Rectal smooth muscle tissue (tissue), 1 donor: ENCODE results near the gene ELOB.

Source experiments
- H3K27ac ChIP-seq: one replicate; pipeline ENCODE4 v1.7.0; 2013; ENCODE audit warnings: low read depth, low read length, inconsistent platforms
- H3K27me3 ChIP-seq: one replicate; pipeline ENCODE4 v1.7.0; 2013; ENCODE audit warnings: low read length; ENCODE audit not compliant: control insufficient read depth, insufficient read depth
- H3K36me3 ChIP-seq: one replicate; pipeline ENCODE4 v1.7.0; 2013; ENCODE audit warnings: low read length; ENCODE audit not compliant: control insufficient read depth, insufficient read depth
- H3K4me1 ChIP-seq: one replicate; pipeline ENCODE4 v1.7.0; 2013; ENCODE audit warnings: low read length; ENCODE audit not compliant: control insufficient read depth, insufficient read depth
- H3K4me3 ChIP-seq: one replicate; pipeline ENCODE4 v1.7.0; 2013; ENCODE audit warnings: low read length
- H3K9ac ChIP-seq: one replicate; pipeline ENCODE4 v1.7.0; 2013; ENCODE audit warnings: low read length

Gene ELOB

DNA sequence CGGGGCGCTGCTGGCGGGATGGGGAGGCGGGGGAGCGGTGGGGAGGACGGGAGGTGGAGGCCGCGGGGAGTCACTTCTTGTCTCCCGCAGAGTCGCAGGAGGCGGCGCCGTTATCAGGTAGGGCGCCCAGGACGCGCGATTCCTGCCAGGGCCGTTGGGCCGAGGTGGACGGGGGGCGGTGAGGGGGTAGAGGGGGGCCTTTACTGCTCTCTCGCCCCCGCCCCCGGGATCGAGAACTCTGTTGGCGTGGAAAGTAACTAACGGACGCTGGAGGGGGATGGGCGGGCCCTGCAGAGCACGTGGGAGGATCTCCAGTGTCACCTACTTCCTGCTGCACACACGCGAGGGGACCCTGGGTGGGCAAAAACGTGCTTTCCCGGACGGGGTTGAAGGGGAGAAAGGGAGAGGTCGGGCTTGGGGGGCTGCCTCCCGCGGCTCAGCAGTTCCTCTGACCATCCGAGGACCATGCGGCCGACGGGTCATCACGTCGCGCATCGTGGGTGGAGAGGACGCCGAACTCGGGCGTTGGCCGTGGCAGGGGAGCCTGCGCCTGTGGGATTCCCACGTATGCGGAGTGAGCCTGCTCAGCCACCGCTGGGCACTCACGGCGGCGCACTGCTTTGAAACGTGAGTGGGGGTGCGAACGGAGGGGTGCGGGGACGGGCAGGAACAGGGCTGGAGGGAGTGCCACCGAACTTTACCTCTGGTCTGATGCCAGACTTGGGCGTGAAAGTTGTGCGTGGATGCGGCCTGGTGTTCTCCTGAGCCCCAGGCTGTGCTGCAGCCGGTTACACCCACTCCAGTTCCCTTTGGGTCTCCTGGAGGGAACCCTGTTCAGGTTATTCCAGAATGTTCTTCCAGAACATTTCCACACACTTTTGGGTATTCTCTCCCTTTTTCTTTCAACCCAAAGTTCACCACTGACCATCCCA is 40.5 kb upstream of the ELOB start:
- no peaks in the 10 kb centered on the region for H3K27me3 ChIP-seq
- H3K36me3 ChIP-seq, result no peaks in the 10 kb centered on the region
- H3K27ac ChIP-seq, result no peak overlapping the region
- no peaks in the 10 kb centered on the region for H3K4me1 ChIP-seq
- no peak overlapping the region for H3K9ac ChIP-seq
- H3K4me3 ChIP-seq, result no peak overlapping the region

DNA sequence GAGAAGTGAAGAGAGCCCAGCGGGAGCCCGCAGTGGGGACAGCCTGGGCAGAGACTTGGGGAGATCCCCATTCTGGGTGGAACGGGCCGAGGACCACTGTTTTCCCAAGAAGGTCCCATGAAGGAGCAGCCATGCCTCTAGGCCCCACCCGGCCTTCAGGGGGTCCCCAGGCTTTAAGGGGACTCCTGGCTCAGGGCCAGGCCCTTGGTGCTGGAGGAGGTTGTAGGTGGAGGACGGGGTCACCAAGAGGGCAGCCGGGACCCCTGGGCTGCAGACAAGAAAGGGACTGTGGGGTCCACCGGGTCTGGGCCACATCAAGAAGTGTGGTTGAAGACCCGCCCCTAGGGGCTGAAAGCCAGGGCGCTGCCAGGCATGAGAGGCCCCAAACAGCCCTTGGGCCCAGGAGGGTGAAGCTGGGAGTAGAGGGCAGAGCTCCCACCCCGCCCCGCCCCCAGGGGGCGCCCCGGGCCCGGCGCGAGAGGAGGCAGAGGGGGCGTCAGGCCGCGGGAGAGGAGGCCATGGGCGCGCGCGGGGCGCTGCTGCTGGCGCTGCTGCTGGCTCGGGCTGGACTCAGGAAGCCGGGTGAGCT is 39.8 kb upstream of the ELOB start, which contains the start of gene PRSS21:
Gene PRSS21 (plus strand): TSS at position 487 of the 589 bp plus-strand sequence. CDS start 32 bp downstream, at position 519.
- no peaks in the 10 kb centered on the region for H3K36me3 ChIP-seq
- H3K27me3 ChIP-seq, result no peaks in the 10 kb centered on the region
- H3K4me1 ChIP-seq, result no peaks in the 10 kb centered on the region
- H3K4me3 ChIP-seq, result no peak within 1 kb of the TSS
- no peak within 1 kb of the TSS for H3K27ac ChIP-seq
- H3K9ac ChIP-seq, result no peak within 1 kb of the TSS

GRCh38 chr16:2815299-2815771 is 38.3 kb upstream of the ELOB start:
- Histone ChIP-seq H3K27ac (no peak overlapping the region), H3K36me3 (no peaks in the 10 kb centered on the region), H3K4me1 (no peaks in the 10 kb centered on the region), H3K27me3 (peaks cover 2% of the 10 kb centered on the region), H3K4me3 (no peak overlapping the region), H3K9ac (no peak overlapping the region)

GRCh38 chr16:2814551-2815298 is 37.6 kb upstream of the ELOB start:
- H3K4me3 ChIP-seq, result no peak overlapping the region
- H3K9ac ChIP-seq, result no peak overlapping the region
- H3K27me3 ChIP-seq, result peaks cover 2% of the 10 kb centered on the region
- H3K27ac ChIP-seq, result no peak overlapping the region
- no peaks in the 10 kb centered on the region for H3K36me3 ChIP-seq
- H3K4me1 ChIP-seq, result no peaks in the 10 kb centered on the region

DNA sequence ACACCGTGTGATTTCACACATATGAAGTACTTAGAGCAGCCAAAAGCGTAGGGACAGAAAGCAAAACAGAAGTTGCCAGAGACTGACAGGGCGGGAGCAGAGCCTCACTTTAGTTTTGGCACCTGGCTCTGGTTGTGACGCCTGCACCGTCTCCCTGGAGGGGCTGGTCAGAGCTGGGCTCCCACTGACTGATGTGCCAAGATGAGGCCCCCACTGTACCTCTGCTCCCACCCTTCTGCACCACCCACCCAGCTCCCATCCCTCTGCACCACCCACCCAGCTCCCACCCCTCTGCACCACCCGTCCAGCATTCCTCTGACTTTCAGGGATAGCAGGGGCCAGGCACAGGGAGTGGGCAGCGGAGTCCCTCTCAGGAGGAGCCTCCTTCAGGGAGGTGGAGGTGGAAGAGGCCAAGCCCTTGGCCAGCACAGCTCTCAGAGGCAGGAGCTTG is 36.7 kb upstream of the ELOB start:
- Histone ChIP-seq H3K4me1 (no peaks in the 10 kb centered on the region), H3K4me3 (no peak overlapping the region), H3K27me3 (peaks cover 2% of the 10 kb centered on the region), H3K9ac (no peak overlapping the region), H3K27ac (no peak overlapping the region), H3K36me3 (no peaks in the 10 kb centered on the region)

DNA sequence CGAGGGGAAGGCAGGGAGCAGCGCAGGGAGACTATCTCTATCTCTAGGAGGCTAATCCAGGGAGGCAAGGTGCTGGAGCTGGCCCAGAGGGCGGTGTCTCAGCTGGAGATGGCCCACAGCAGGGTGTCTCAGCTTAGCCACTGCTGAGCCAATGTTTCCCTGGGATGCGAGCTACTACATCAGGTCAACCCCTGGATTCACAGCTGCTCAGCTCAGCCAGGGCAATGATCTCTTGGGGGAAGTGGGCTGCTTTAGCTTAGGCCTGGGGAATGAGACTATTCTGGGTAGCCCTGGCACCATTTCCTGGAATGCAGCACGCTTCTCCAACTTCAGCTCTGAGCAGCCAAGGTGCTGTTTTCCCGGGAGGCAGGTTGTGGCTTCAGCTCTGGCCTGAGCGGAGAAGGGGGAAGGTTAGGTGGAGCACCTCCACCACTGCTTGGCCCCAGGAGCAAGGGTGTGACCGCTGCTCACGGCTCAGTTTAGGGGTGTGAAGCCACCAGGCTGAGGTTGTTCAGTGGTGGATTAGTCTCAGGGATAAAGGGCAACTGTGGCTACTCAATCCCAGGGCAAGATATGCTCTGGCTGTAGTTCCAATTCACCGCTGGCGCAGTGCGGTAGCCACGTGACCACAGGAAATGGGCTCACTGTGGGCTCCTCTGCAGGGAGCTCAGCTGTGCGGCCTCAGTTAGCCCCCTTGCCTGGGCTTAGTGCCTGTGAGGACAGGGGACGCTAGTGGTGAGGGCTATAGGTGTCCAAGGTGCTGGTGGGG is 34.8 kb upstream of the ELOB start:
- Histone ChIP-seq H3K27ac (no peak overlapping the region), H3K4me3 (no peak overlapping the region), H3K9ac (no peak overlapping the region), H3K27me3 (peaks cover 2% of the 10 kb centered on the region), H3K36me3 (no peaks in the 10 kb centered on the region), H3K4me1 (no peaks in the 10 kb centered on the region)

DNA sequence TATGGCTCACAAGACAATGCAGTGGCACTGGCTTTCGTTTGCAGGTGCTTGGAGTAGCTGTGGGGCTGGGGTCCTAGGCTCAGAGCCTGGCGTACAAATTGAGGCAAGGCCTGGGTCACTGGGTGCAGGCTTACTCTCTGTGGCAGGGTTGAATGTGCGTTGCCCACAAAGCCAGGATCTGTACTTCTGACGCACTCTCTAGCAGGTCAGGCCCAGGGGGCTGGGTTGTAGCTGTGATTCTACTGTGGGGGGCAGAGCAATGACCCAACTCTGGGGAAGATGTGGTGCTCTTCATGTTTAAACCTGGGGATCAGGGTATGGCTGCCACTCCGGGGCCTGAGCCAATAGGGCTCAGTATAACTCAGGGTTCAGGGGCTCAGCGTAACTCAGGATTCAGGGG is 33.6 kb upstream of the ELOB start:
- H3K36me3 ChIP-seq, result no peaks in the 10 kb centered on the region
- H3K9ac ChIP-seq, result no peak overlapping the region
- no peak overlapping the region for H3K4me3 ChIP-seq
- peaks cover 2% of the 10 kb centered on the region for H3K27me3 ChIP-seq
- no peak overlapping the region for H3K27ac ChIP-seq
- no peaks in the 10 kb centered on the region for H3K4me1 ChIP-seq

DNA sequence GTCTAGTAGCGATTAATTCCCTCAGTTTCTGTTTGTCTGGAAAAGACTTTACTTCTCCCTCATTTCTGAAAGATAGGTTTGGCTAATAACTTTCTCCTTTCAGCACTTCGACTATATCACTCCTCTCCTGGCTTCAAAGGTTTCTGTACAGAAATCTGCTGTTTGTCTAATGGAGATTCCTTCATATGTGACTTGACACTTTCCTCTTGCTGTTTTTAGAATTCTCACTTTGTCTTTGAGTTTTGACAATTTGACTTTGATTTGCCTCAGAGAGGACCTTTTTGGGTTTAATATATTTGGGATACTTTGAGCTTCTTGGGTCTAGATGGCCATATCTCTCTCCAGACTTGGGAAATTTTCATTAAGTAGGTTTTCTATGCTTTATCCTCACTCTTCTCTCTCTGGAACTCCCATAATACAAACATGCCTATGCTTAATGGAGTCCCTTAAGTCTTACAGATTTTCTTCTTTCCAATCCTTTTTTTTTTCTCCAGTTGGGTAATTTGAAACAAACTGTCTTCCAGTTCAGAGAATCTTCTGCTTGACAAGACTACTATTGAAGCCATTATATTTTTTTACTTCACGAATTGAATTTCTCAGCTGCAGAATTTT is 32.2 kb upstream of the ELOB start:
- Histone ChIP-seq H3K9ac (no peak overlapping the region), H3K27ac (no peak overlapping the region), H3K4me3 (no peak overlapping the region), H3K36me3 (no peaks in the 10 kb centered on the region), H3K4me1 (no peaks in the 10 kb centered on the region), H3K27me3 (peaks cover 2% of the 10 kb centered on the region)

DNA sequence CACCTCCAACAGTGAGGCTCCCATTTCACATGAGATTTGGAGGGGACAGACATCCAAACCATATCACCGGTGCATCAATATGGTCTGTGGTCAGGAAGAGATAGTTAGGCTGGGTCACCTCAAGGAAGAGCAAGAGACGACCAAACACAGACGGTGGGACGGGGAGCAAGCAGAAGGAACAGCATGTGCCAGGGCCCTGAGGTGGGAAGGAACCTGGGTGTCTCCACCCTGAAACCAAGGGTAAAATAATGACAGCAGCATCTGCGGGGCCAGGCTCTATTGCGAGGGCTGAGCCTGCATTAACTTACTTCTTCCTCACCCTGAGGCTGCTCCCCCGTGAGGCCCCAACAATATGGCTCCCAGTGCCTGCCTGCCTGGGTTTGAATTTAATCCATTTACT is 31.1 kb upstream of the ELOB start:
- no peak overlapping the region for H3K4me3 ChIP-seq
- no peak overlapping the region for H3K27ac ChIP-seq
- no peak overlapping the region for H3K9ac ChIP-seq
- H3K36me3 ChIP-seq, result no peaks in the 10 kb centered on the region
- H3K27me3 ChIP-seq, result peaks cover 2% of the 10 kb centered on the region
- H3K4me1 ChIP-seq, result no peaks in the 10 kb centered on the region

DNA sequence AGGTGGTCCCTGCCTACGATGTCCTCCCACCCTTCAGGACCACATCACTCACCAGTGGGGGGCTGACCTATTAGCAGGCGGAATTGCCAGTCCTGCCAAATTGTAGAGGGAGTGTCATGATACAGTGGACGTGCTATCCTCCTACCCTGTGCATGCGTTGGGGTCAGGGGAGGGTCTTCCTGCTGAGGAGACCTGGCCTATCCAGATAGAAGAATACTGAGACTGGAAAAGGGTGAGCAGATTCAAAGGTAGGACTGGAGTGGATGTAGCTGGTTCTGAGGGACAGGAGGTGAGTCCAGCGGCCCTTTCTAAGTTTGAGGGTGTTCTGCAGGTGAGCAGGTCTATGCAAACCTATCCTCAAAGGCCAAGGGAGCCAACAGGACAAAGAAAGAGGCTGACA is 29.2 kb upstream of the ELOB start:
- Histone ChIP-seq H3K4me3 (no peak overlapping the region), H3K9ac (no peak overlapping the region), H3K4me1 (no peaks in the 10 kb centered on the region), H3K36me3 (no peaks in the 10 kb centered on the region), H3K27ac (no peak overlapping the region), H3K27me3 (no peaks in the 10 kb centered on the region)

DNA sequence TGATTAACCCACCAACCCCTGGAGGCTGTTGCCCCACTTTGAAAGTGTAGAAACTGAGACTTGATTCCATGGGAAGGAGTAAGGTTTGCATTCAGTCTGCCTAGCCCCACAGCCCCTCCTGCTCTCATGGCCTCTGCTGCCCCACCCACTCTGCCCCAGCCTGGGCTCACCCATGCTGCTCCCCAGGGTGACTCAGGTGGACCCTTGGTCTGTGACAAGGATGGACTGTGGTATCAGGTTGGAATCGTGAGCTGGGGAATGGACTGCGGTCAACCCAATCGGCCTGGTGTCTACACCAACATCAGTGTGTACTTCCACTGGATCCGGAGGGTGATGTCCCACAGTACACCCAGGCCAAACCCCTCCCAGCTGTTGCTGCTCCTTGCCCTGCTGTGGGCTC is 27.6 kb upstream of the ELOB start:
- H3K4me1 ChIP-seq, result no peaks in the 10 kb centered on the region
- no peak overlapping the region for H3K27ac ChIP-seq
- H3K4me3 ChIP-seq, result no peak overlapping the region
- H3K27me3 ChIP-seq, result no peaks in the 10 kb centered on the region
- H3K9ac ChIP-seq, result no peak overlapping the region
- H3K36me3 ChIP-seq, result no peaks in the 10 kb centered on the region
